NCI-H1930 (cell line): ENCODE results near the gene MFSD12.

Experiments
- DNase-seq, 2 experiments: peaks; one replicate each; lab custom pipeline; 2025; lab: John Stamatoyannopoulos, UW

The MFSD12 gene

DNA sequence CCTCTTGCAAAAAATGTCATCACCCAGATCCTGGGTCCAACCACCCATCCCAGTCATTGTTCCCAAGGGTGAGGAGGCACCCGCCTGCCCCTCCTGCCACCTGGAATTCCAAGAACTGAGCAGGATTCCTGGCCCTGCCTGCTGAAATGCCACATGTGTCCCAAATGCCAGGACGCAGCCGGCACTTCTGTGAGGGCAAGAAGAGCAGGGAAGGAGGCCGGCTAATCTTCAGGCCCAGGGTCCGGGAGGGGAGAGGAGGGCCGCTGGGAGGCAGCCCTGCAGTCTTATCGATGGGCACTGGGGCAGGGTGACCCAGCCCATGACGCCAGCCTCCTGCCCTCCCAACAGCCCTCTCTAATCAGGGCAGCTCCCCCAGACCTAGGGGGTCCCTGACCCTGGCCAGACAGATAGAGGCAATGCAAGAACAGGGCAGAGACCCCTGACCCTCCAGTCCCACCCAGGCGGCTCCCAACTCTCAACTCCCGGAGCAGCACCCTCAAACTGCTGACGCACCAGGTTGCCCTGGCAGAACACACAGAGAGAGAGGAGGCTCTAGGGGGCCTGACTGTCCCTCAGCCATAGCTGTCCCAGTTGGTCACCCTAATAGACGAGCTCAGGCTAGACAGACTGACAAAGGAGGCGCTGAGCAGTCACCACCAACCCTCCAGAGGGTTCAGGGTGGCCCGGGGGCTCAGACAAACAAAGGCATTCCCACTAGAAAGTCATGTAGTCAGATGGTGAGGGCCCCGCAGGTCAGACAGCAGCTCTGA lies 1.5 kb downstream of the MFSD12 start:
- no peak for DNase-seq

DNA sequence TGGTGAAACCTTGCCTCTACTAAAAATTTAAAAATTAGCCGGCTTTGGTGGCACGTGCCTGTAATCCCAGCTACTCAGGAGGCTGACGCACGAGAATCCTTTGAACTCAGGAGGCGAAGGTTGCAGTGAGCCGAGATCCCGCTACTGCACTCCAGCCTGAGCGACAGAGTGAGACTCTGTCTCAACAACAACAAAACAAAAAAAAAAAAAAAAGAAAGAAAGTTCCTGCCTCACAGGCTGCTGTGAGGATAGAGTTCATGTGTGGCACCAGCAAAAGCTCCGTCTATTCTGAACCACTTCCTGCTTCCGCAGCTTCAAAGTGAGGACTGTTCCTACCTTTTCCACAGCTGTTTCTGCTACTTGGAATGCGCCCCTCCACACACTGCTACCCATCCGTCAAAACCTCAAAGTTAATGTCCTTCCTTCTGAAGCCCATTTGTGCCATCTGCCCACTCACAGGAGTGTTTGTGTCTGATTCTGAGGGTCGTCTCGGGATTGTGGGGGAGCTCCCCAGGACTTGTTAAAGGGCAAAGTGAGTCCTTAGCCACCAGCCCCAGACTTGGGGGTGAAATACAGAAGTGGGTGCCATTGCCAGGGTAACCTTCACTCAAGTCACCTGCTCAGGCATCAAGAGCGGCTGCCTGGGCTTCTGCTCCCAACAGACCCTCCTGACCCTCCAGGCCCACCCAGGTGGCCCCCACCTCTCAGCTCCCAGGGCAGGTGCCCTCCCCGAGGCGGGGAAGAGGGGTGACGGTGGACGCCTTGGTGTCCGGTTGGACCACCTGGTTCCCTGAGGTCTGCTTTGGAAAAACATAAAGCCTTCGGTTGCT lies 2.9 kb downstream of the MFSD12 start:
- DNase-seq, result no peak

GRCh38 chr19:3551792-3552095 lies 5.6 kb downstream of the MFSD12 start:
- DNase-seq, result no peak

- DNase-seq, result no peak
Measured at GRCh38 chr19:3550947-3551791, 6.2 kb downstream of the MFSD12 start.

DNA sequence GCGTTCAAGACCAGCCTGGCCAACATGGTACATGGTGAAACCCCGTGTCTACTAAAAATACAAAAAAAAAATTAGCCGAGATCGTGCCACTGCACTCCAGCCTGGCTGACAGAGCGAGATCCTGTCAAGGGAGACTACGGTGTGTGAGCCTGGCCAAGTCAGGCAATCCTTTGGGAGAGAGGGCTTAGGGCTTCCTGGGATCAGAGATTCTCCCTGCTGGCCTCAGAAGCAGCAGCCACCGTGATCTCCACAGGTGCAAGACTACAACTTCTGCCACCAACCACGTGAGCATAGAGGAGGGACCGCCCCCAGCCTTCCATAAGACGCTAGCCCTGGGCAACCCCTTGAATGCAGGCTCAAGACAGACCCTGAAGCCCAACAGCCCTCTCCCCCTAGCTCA lies 7.6 kb downstream of the MFSD12 start:
- DNase-seq, result no peak

GRCh38 chr19:3548606-3549005 lies 8.8 kb downstream of the MFSD12 start:
- DNase-seq, result no peak

DNA sequence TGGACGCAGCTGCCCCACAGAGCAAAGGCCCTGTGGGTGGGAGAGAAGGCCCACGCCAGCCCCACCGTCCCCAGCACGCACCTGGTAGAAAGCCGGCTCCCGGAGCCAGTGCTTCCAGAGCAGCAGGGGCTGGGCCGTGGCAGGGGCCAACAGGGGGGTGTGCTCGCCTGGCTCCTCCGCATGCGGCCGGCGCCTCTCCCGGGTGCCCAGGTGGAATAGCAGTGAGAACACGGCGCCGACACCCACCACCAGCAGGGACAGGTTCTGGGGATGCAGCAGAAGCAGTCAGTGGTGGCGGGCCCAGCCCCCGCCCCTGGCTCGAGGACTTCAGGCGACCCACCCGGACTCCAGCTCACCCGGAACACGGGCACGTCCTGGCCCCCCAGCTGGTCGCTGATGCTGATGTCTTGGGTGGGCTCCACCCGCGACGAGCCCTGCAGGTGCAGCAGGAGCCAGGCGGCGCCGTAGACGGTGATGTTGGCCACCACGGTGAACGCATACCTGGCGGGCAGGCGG lies 9.6 kb downstream of the MFSD12 start:
- no peak for DNase-seq

DNA sequence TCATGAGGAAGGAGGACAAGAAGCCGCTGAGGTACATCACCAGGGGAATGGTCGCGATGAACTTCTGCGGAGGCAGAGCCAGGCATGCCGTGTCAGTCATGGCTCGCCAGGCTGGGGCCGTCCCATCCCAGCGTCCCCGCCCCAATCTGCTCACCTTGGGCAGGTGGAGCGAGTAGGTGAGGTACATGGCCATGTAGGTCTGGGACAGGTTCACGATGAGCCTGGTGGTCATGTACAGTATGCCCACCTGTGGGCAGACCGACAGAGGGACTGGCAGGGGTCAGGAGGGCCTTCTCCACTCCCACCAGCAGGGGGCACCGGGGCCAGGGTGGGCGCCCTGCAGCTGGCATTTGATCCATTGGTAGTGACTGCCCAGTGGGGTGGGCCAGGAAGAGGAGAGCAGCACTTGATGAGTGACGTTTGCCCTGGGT lies 10.1 kb downstream of the MFSD12 start:
- DNase-seq, result no peak

DNA sequence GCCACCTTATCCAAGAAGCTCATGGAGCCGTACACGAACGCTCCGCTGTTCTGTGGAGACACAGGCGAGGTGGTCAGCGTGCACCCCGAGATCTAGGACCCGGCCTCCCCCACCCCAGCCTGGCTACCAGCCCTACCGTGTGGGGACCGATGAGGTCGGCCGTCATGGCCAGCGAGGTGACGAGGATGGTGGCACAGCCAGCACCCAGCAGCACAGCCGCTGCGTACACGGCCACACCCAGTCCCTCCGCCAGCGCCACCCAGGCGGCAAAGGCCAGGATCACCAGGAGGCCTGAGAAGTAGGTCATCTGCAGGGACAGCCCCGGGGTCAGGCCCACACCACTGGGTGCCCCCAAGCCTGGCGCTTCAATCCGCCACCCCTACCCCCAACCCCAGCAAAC lies 11.3 kb downstream of the MFSD12 start:
- no peak for DNase-seq

GRCh38 chr19:3545669-3546034 lies 11.7 kb downstream of the MFSD12 start:
- no peak for DNase-seq

GRCh38 chr19:3544742-3545668 lies 12.4 kb downstream of the MFSD12 start:
- no peak for DNase-seq

GRCh38 chr19:3544058-3544376 lies 13.4 kb downstream of the MFSD12 start:
- no peak for DNase-seq

GRCh38 chr19:3543150-3544057 lies 14.0 kb downstream of the MFSD12 start:
- DNase-seq, result no peak

GRCh38 chr19:3539756-3540118 lies 17.6 kb downstream of the MFSD12 start:
- DNase-seq, result no peak

GRCh38 chr19:3538965-3539755 lies 18.2 kb downstream of the MFSD12 start, which contains the start of gene TEKTIP1:
TEKTIP1 (plus strand) TSS chr19:3539174; CDS start chr19:3539178, 4 bp downstream.
- peak in 1 of 2 experiments; percentile 7 for DNase-seq

GRCh38 chr19:3538258-3538929 lies 19.0 kb downstream of the MFSD12 start:
- DNase-seq, result no peak

GRCh38 chr19:3537438-3538240 lies 19.7 kb downstream of the MFSD12 start:
- no peak for DNase-seq

DNA sequence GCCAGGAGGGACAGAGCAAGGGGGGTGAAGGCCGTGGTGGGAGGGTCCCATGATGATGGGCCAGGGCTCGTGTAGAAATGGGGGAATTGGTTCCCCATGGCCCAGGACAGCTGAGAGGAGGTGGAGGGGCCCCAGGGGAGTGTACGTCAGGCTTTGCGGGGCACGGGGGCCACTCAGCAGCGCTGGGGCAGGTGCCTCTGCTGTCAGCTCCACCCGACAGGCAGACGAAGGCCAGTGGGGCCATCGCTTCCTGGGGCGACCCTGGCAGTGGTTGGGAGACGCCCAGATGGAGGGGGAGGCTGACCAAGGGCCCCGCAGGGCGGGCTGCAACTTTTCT lies 20.3 kb downstream of the MFSD12 start:
- DNase-seq, result no peak
